Measurements from ENCODE around the gene BCL7A.

BCL7A gene

DNA sequence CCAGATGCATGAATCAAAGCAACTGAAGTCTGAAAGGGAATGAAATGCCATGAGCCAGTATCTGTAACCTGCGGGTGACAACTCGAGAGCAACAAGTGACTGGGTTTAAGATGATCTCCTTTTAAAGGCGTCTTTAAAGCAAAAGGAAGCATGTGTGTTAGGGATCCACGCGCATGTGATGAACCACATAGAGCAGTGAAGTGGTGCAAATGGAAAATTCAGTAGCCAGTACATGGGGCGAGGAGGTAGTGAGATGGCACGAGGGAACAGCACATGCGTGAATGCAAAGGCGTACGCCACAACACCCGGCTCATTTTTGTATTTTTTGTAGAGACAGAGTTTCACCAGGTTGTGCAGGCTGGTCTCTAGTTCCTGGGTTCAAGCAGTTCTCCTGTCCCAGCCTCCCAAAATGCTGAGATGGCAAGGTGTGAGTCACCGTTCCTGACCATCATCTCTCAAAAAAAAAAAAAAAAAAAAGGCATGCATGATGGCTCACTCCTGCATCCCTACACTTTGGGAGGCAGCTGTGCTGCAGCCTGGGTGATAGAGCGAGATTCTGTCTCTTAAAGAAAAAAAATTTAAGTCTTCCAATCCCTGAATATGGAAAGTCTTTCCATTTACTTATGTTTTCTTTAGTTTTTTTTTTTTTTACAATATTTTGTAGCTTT lies 24.6 kb upstream of the BCL7A start:
- no peak for DNase-seq (ENCODE audit: low read depth in 1 of 2, low spot score in 1 of 2)

- DNase-seq (ENCODE audit: low read depth in 1 of 2, low spot score in 1 of 2): no peak
Measured at GRCh38 chr12:122001466-122002209, 20.0 kb upstream of the BCL7A start.

DNA sequence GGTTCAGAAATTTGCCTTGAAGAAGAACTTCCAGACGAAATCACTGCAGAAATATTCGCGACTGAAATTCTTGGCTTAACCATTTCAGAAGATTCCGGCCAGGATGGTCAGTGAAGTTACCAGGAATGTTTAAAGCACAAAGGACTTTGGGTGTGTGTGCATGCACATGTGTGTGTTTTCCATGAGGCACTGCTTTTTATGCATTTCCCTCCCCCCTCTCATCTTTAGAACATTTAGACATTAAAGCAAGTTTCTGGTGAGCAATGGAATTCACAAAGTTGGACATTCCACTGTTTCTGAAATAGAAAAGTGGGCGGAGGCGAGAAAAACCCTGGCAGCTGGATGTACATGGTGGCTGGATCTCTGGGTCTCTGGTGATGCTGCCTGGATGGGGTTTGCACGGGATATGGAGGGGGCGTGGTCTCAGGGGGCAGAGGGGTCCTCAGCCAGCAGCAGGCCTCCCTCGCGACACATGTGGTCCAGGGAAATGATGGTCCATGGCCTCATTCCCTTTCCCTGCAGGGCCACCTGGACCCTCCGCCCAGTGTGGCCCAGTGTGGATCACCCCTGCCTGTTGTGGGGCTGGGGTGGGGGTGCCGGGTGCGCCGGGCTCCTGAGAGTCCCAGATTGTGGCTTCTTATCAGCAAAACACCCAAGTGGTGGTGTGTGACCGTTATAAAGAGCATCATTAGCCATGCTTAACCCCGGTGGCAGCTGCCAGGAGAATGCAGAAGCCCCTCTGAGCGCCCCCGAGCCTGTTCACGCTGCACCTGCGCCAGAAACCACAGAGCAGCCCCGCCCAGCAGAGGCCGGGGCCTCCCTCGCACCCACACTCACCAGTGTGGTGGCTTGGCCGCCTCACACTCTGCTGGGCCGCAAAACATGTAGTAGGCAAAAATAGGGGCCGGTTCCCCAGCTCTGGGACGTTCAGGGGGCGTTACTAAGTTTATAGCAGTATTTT lies 17.8 kb upstream of the BCL7A start:
- no peak for DNase-seq (ENCODE audit: low read depth in 1 of 2, low spot score in 1 of 2)

GRCh38 chr12:122004633-122005071 lies 17.0 kb upstream of the BCL7A start:
- no peak for DNase-seq (ENCODE audit: low read depth in 1 of 2, low spot score in 1 of 2)

GRCh38 chr12:122005252-122005776 lies 16.4 kb upstream of the BCL7A start:
- no peak for DNase-seq (ENCODE audit: low read depth in 1 of 2, low spot score in 1 of 2)

DNA sequence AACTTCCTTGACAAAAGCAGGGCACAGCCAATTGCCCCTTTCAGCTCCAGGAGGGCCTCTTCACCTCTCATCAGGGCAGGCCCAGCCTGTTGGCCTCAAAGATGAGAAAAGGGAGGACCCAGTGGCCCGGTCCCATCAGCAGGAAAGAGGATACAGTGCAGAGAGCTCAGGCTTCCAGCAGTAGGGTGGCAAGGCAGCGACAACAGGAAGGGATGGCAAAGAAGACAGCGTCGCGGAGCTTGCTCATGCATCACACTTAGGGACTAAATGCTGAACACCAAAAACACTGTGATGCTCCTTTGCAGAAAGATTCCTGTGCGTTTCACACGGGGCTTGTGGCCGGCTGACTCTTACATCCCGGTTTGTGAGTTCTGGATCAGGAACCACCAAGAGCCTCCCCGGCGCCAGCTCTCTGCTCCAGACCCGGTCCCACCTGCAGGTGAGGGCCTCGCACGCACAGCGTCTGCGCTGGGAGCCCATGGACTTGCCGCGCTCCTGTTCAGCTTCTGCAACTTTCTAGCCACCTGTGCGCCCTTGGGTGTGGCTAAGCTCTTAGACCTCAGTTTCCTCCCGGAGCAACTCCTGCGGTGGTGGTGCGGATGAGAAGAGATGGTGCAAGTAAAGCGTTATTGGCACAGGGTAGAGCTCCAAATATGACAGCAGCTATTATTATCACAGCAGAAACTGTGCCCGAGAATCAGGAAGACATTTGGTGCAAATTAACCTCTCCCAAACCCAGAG lies 15.3 kb upstream of the BCL7A start:
- DNase-seq (ENCODE audit: low read depth in 1 of 2, low spot score in 1 of 2): no peak

GRCh38 chr12:122009741-122010140 lies 11.9 kb upstream of the BCL7A start:
- DNase-seq (ENCODE audit: low read depth in 1 of 2, low spot score in 1 of 2): no peak

DNA sequence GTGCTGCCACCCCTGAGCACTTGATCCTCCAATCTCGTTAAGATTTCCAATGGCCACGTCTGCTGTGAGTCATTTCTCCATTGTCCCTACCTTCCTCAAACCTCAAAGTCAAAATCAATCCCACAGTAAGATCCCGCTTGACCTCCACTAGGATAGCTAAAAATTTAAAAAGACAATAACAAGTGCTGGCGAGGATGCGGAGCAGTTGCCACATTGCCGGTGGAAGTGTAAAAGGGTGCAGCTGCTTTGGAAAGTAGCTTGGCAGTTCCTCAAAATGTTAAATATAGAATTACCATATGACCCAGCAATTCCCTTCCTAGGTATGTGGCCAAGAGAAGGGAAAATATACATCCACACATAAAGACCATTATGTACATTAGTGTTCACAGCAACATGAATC lies 9.5 kb upstream of the BCL7A start:
- DNase-seq (ENCODE audit: low read depth in 1 of 2, low spot score in 1 of 2): no peak

DNA sequence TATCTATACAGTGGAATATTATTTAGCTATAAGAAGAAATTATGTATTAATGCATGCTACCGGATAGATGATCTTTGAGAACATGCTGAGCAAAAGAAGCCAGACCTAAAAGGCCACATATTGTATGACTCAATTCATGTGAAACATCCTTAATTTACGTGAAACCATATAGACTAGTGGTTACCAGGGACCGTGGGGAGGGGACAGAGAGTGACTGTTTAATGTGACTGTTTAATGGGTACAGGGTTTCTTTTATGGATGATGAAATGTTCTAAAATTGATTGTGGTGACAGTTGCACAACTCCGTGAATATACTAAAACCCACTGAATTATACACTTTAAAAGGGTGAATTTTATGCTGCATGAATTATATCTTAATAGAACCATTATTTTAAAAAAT lies 8.5 kb upstream of the BCL7A start:
- DNase-seq (ENCODE audit: low read depth in 1 of 2, low spot score in 1 of 2): no peak

DNA sequence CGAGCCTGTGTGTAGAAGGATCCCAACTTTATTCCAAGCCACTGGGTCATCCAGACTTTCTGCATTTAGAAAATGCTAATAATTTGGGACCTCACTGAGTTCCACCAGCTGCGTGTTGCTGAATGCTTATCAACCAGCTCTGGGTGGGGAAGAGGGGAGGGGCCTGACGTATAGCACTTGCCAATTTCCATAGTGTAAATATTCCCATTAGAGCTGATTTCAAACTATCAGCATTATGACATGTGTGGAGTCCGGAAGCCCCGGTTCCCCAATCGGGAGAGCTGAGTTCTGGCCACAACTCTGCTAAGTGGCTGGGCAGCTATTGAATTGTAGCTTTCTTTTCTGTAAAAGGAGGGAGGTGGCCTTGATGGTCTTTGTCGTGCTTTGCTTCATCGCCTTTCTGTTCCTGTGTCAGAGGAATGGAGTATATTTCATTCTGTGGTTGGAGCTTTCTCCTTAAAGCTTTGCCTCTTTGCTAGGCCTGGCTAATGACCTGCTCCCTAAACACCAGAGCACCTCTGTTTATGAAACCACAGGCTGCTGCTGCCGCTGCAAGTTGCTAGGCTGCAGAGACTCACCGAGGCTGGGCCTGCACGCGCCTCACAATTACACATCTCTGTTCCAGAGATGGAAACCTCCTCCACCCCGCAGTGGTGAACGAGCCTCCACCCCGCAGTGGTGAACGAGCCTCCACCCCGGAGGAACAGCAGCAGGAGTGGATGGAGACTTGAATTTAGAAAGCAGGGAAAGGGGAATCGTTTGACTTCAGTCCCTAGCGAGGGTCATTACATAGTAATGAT lies 7.7 kb upstream of the BCL7A start:
- DNase-seq (ENCODE audit: low read depth in 1 of 2, low spot score in 1 of 2): no peak

GRCh38 chr12:122014781-122015180 lies 6.9 kb upstream of the BCL7A start:
- no peak for DNase-seq (ENCODE audit: low read depth in 1 of 2, low spot score in 1 of 2)

GRCh38 chr12:122018457-122018856 lies 3.2 kb upstream of the BCL7A start:
- DNase-seq (ENCODE audit: low read depth in 1 of 2, low spot score in 1 of 2): no peak

GRCh38 chr12:122018937-122019336 lies 2.7 kb upstream of the BCL7A start:
- DNase-seq (ENCODE audit: low read depth in 1 of 2, low spot score in 1 of 2): no peak

DNA sequence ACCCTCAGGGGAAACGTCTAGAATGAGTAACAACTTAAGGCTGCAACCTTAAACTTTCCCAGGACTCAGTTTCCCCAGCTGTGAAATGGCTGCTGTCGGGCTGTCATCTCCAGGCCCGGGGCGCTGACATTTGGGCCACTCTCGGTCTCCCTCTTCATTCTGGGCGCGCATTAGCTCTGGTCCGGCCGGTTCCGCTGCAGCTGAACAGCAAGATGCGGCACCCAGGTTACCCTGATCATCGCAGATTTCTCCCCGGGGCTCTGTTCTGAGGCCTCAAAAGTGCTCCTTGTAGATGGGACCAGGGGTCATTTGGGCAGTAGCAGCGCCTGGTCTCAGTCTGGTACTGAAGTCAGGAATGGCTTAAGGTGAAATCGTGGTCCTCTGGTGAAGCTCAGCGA lies 890 bp upstream of the BCL7A start:
- DNase-seq (ENCODE audit: low read depth in 1 of 2, low spot score in 1 of 2): no peak

DNA sequence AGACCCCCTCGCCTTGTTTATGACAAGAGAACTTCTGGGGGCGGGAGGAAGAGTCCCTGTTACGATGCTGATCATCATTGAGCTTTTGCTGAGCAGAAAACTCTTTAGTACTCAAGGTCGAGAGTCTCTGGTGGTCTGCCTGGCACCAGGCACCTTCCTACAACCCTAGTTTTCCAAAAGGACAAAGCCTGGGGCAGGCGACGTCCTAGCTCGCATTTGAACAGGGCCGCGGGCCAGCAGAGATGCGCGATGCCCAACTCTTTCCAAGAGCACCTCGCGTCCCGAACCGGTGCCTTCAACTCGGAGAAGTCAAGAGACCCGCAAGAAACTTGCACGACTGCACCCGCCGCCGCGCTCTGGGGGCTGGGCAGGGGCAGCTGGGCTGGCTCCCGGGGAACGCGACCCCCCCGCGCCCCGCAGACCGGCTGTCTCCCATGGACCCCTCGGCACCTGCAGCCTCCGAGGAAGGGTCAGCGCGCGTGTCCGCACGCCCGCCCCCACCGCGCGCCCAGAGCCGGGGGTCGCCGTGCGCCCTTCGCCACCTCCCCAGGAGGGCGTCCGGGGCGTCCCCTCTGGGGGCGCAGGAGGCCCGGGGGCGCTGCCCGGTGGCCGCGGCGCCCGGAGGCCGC lies 377 bp upstream of the BCL7A start:
- no peak for DNase-seq (ENCODE audit: low read depth in 1 of 2, low spot score in 1 of 2)

- no peak for DNase-seq (ENCODE audit: low read depth in 1 of 2, low spot score in 1 of 2)
Measured at GRCh38 chr12:122022393-122023338, 982 bp downstream of the BCL7A start.

- no peak for DNase-seq (ENCODE audit: low read depth in 1 of 2, low spot score in 1 of 2)
Measured at GRCh38 chr12:122023339-122024131, 1.9 kb downstream of the BCL7A start.
